Thyroid gland (tissue), 4 donors: ENCODE measurements around the gene AADACL4. TPM values are rescaled to one million over a fixed set of nuclear protein-coding genes. Genes with fewer than 3 reads are reported as not detected.

Source experiments
- DNase-seq, 2 donors: peaks; one replicate each; pipeline ENCODE4 v3.0.0-alpha.2; 2019
- H3K27ac ChIP-seq, 3 donors: fragments of 200-600 bp; sonication (generic); 1 replicate in 2 of 3; 2 replicates in 1 of 3; pipeline ENCODE4 v1.5.1; 2016 to 2019; ENCODE audit warnings: mild to moderate bottlenecking in 1 of 3, moderate library complexity in 1 of 3
- H3K27me3 ChIP-seq: fragments of 200-600 bp; sonication (generic); one replicate; pipeline ENCODE4 v1.5.1; 2019
- H3K36me3 ChIP-seq, 2 donors: fragments of 200-600 bp; sonication (generic); one replicate each; pipeline ENCODE4 v1.5.1; 2016 to 2019
- H3K4me1 ChIP-seq, 2 donors: fragments of 200-600 bp; sonication (generic); one replicate each; pipeline ENCODE4 v1.5.1; 2017 to 2019
- H3K4me3 ChIP-seq, 3 donors: fragments of 200-600 bp; sonication (generic); replicated peaks in 1 of 3; 1 replicate in 2 of 3; 2 replicates in 1 of 3; pipeline ENCODE4 v1.5.1; 2016; ENCODE audit warnings: mild to moderate bottlenecking in 1 of 3
- H3K9me3 ChIP-seq: fragments of 200-600 bp; sonication (generic); one replicate; pipeline ENCODE4 v1.5.1; 2017
- POLR2A ChIP-seq, 2 donors: fragments of 450-650 bp; IDR thresholded peaks; one replicate each; pipeline ENCODE4 v1.6.1; 2017; ENCODE audit warnings: antibody characterized with exemption in 2 of 2, mild to moderate bottlenecking in 2 of 2, moderate library complexity in 1 of 2
- WGBS, 2 donors: methylation state at CpG; one replicate each; pipeline ENCODE4 v1.1.5; 2017; 5-methylcytosine and 5-hydroxymethylcytosine counted together
- intact Hi-C: fragments of 100-400 bp; cut with DNase I; formaldehyde crosslinking; loops from one replicate; pipeline ENCODE4 v1.15.1; 2023
- total RNA-seq, 4 donors: library from RNA; depleted of rRNA; stranded (reverse); fragments of >200 nt; gene quantifications; one replicate each; pipeline ENCODE4 v1.2.3, GENCODE V29; 2016
- TF ChIP-seq, protein P1 (sequence below), 6 experiments: fragments of 200-600 bp in 3 of 6; fragments of 450-650 bp in 3 of 6; sonication (generic) in 3 of 6; IDR thresholded peaks; one replicate each; pipeline ENCODE4 v1.5.1; 2016 to 2019; ENCODE audit warnings: antibody characterized with exemption in 6 of 6, mild to moderate bottlenecking in 2 of 6, inconsistent platforms in 1 of 6, moderate library complexity in 1 of 6

AADACL4 gene
- total RNA-seq, 4 donors from 2014 or later = not detected

DNA sequence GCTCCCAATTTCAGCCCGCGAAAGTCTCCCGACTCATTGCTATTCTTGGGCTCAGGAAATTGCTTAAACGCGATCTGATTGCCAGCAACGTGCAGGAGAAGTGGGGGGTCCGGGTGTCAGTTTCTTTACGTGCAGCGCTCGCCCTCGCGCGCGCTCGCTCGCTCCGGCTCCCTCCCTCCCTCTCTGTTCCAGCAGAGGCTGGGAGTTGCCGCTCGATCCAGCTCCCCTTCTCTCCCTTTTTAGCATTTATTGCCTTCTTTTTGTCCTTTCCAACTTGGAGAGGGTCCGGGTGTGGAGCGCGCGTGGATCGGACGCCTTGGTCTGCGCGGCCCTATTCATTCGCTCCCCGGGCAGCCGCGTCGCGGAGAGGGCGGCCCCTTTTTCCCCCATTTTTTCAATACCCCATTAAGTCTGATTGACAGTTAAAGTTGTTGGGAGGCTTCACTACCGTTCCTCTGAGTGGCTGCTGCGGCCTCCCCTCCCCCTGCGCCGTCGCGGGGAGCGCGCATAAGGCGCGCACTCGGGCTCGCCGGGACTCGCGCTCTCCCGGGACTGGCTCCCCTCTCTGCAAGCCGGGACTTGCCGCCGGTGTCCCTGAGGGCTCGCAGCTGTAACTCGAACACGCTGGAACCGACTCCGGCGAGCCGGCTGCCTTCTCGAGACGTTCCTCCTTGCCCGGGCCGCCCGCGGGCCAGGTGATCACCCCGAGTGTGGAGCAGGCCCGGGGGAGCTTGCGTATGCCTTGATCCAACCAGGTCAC, 25.8 kb upstream of the AADACL4 start, which contains the start of gene DHRS3:
TSS of gene DHRS3 (minus strand) at position 310 of the 760 bp plus-strand sequence. CDS start 862 bp downstream, outside the sequence.
- intact Hi-C loops = no loop called here
- peak within 1 kb of the TSS; percentile 80 to 91 (median 87) for H3K4me3 ChIP-seq
- peak within 1 kb of the TSS; percentile 99 for H3K27ac ChIP-seq
- DNase-seq = peak; percentile 88 to 89
- H3K4me1 ChIP-seq = peaks cover 58 to 61% of the 10 kb centered on the region in 2 donors
- H3K27me3 ChIP-seq = no peaks in the 10 kb centered on the region
- TF ChIP-seq, protein P1, sequence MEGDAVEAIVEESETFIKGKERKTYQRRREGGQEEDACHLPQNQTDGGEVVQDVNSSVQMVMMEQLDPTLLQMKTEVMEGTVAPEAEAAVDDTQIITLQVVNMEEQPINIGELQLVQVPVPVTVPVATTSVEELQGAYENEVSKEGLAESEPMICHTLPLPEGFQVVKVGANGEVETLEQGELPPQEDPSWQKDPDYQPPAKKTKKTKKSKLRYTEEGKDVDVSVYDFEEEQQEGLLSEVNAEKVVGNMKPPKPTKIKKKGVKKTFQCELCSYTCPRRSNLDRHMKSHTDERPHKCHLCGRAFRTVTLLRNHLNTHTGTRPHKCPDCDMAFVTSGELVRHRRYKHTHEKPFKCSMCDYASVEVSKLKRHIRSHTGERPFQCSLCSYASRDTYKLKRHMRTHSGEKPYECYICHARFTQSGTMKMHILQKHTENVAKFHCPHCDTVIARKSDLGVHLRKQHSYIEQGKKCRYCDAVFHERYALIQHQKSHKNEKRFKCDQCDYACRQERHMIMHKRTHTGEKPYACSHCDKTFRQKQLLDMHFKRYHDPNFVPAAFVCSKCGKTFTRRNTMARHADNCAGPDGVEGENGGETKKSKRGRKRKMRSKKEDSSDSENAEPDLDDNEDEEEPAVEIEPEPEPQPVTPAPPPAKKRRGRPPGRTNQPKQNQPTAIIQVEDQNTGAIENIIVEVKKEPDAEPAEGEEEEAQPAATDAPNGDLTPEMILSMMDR (IDR thresholded peaks at IDR 0.05) = no peak
- peak; percentile 66 to 87 for TF ChIP-seq POLR2A (IDR thresholded peaks at IDR 0.05)
- H3K36me3 ChIP-seq = no peaks in the 10 kb centered on the region
- no peaks in the 10 kb centered on the region for H3K9me3 ChIP-seq
- 1% methylated on average over 34 to 58 of the region's 69 CpGs for WGBS, 2 donors

DNA sequence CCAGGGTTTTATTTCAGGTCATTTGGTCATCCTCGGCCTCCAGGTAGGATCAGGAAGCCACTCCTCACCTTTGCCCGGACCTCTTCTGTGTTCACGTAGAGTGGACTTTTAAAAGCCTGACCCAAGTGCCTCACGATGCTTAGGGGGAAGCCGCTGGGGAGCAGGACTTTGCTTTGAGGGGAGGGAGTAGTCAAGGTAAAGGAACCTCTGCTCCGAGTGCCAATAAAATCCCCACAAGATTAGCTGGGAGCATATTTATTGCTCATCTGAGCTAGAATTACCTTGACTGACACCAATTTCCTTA, 25.3 kb upstream of the AADACL4 start:
- no peaks in the 10 kb centered on the region for H3K9me3 ChIP-seq
- intact Hi-C loops = no loop called here
- H3K4me3 ChIP-seq = peak overlapping the region in 2 of 3 donors; percentile 80 to 87
- no peaks in the 10 kb centered on the region for H3K27me3 ChIP-seq
- no peak for DNase-seq
- H3K27ac ChIP-seq = peak overlapping the region; percentile 99
- H3K36me3 ChIP-seq = no peaks in the 10 kb centered on the region
- no peak for TF ChIP-seq POLR2A (IDR thresholded peaks at IDR 0.05)
- TF ChIP-seq, protein P1 (IDR thresholded peaks at IDR 0.05) = no peak
- WGBS, 2 donors = 10 to 14% methylated on average over 6 of the region's 6 CpGs
- peaks cover 58 to 64% of the 10 kb centered on the region in 2 donors for H3K4me1 ChIP-seq

DNA sequence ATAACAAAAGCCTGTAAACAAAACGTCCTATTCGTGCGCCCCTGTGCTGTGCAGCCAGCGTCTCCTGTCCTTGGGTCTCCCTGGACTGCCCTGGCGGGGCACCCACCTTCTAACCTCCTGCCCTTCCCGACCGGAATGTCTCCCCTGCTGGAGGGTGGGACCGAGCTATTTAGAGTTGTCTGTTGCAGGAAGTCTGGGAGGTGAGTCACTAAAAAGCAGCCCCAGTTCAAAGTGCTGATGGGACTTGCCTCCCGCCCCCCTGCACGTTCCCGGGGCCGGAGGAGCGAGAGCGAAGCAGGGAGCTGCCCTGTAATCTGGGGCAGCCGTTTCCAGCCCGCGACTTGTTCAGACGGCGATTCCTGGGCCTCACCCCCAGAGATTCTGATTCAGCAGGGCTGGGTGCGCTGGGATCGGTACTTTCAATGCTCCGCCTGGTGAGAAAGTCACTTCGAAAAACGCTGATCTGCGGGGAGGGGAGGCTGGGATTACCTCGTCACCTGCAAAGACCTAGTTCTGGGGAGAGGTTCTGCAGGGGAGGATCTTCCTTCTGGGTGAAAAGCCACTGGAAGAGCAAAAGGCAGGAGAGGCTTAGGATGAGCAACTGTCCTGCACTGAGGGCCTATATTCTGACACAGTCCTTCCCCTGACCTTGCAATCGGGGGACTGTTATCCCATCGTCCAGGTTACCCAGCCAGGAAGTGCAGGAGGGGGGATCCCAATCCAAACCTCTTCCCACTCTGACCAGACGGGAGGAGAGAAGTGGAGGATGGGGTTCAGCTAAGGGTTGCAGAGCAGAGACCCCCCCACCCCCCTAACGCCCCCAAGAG, 24.7 kb upstream of the AADACL4 start:
- WGBS, 2 donors = 56 to 63% methylated on average over 30 of the region's 30 CpGs
- peak; percentile 51 to 62 for DNase-seq
- Histone ChIP-seq H3K4me3 (peak overlapping the region in 1 of 3 donors; percentile 80), H3K27me3 (no peaks in the 10 kb centered on the region), H3K36me3 (no peaks in the 10 kb centered on the region), H3K9me3 (no peaks in the 10 kb centered on the region), H3K27ac (peak overlapping the region; percentile 99), H3K4me1 (peaks cover 54 to 62% of the 10 kb centered on the region in 2 donors)
- intact Hi-C loops = no loop called here
- TF ChIP-seq, protein P1 (IDR thresholded peaks at IDR 0.05) = peak in 1 of 6 experiments; percentile 1
- peak in 1 of 2 donors; percentile 3 for TF ChIP-seq POLR2A (IDR thresholded peaks at IDR 0.05)

DNA sequence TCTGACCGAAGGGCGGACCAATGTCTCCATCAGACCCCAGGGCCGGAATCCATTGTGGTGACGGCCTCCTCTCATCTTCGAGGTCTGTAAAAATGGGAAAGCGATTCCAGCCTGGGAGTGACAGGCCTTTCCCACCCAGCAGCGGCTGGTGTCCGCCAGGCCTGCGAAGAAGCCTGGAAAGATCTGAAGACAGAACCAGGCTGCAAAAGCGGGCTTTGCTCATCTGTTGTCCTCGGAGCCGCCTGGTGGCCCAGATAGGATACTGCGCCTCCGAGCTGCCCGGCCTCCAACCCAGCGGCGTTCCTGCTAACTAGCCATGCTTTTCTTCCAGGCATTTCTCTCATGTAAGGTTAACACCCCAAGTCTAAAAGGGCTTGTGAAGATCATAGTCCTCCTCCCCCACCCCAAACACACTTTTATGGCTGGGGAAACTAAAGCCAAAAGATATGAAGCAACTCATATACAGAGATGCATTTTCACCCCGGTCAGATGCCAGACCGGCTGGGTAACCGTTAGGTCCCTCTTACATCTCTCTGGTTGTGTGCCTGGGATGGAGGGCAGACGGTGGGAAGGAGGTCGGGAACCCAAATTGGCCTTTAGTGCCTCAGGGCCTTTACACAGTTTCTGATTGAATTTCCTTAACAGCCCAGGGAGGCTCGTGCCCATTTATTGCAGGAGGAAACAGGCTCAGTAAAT, 23.9 kb upstream of the AADACL4 start:
- 28 to 39% methylated on average over 12 to 18 of the region's 23 CpGs for WGBS, 2 donors

More for the DNA sequence above, 23.9 kb upstream of the AADACL4 start:
- Histone ChIP-seq H3K4me3 (peak overlapping the region in 1 of 3 donors; percentile 80), H3K4me1 (peaks cover 50 to 55% of the 10 kb centered on the region in 2 donors), H3K27ac (peak overlapping the region; percentile 99), H3K36me3 (no peaks in the 10 kb centered on the region), H3K27me3 (no peaks in the 10 kb centered on the region), H3K9me3 (no peaks in the 10 kb centered on the region)
- TF ChIP-seq, protein P1 (IDR thresholded peaks at IDR 0.05) = peak; percentile 93 to 98 (median 96)
- TF ChIP-seq POLR2A (IDR thresholded peaks at IDR 0.05) = no peak
- DNase-seq = peak; percentile 92 to 94
- intact Hi-C loops = loop anchor here (5.0 kb wide), 1 partner anchor 308 kb away; no protein-coding TSS in a partner anchor
